ENCODE results near the gene QRICH1. TPM values are rescaled to one million over a fixed set of nuclear protein-coding genes. Genes with fewer than 3 reads are reported as not detected.

The QRICH1 gene
- total RNA-seq, 3 donors from 2014 or later: 73.1 to 115 (median 99.3) TPM

- TF ChIP-seq POLR2AphosphoS5 (IDR thresholded peaks at IDR 0.05) (no peak), POLR2A (IDR thresholded peaks at IDR 0.05) (no peak)
- TF ChIP-seq, protein P1, sequence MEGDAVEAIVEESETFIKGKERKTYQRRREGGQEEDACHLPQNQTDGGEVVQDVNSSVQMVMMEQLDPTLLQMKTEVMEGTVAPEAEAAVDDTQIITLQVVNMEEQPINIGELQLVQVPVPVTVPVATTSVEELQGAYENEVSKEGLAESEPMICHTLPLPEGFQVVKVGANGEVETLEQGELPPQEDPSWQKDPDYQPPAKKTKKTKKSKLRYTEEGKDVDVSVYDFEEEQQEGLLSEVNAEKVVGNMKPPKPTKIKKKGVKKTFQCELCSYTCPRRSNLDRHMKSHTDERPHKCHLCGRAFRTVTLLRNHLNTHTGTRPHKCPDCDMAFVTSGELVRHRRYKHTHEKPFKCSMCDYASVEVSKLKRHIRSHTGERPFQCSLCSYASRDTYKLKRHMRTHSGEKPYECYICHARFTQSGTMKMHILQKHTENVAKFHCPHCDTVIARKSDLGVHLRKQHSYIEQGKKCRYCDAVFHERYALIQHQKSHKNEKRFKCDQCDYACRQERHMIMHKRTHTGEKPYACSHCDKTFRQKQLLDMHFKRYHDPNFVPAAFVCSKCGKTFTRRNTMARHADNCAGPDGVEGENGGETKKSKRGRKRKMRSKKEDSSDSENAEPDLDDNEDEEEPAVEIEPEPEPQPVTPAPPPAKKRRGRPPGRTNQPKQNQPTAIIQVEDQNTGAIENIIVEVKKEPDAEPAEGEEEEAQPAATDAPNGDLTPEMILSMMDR (IDR thresholded peaks at IDR 0.05): no peak
- intact Hi-C loops (cut with DNase I; ENCODE audit: low total_unique reads): no loop called here
- Histone ChIP-seq H3K27ac (no peak overlapping the region), H3K4me1 (no peaks in the 10 kb centered on the region), H3K27me3 (no peaks in the 10 kb centered on the region), H3K36me3 (peaks cover 12% of the 10 kb centered on the region), H3K4me3 (no peak overlapping the region), H3K9me3 (no peaks in the 10 kb centered on the region)
- DNase-seq (ENCODE audit: low spot score in 2 of 2): no peak
Observed at GRCh38 chr3:49124991-49125670, 31.3 kb upstream of the QRICH1 start.

GRCh38 chr3:49124203-49124602, 30.3 kb upstream of the QRICH1 start:
- no peak for DNase-seq (ENCODE audit: low spot score in 2 of 2)
- TF ChIP-seq POLR2A (IDR thresholded peaks at IDR 0.05) (no peak), POLR2AphosphoS5 (IDR thresholded peaks at IDR 0.05) (no peak)
- TF ChIP-seq, protein P1 (IDR thresholded peaks at IDR 0.05): no peak
- intact Hi-C loops (cut with DNase I; ENCODE audit: low total_unique reads): no loop called here
- H3K9me3 ChIP-seq: no peaks in the 10 kb centered on the region
- peaks cover 7% of the 10 kb centered on the region in 2 donors for H3K4me1 ChIP-seq
- no peak overlapping the region for H3K27ac ChIP-seq
- peaks cover 12% of the 10 kb centered on the region for H3K36me3 ChIP-seq
- no peak overlapping the region for H3K4me3 ChIP-seq
- no peaks in the 10 kb centered on the region for H3K27me3 ChIP-seq

GRCh38 chr3:49123687-49124086, 29.8 kb upstream of the QRICH1 start:
- Histone ChIP-seq H3K27ac (no peak overlapping the region), H3K36me3 (peaks cover 12% of the 10 kb centered on the region), H3K4me3 (no peak overlapping the region), H3K9me3 (no peaks in the 10 kb centered on the region), H3K4me1 (peaks cover 8 to 11% of the 10 kb centered on the region in 2 donors), H3K27me3 (no peaks in the 10 kb centered on the region)
- no peak for TF ChIP-seq POLR2A (IDR thresholded peaks at IDR 0.05)
- TF ChIP-seq POLR2AphosphoS5 (IDR thresholded peaks at IDR 0.05): no peak
- TF ChIP-seq, protein P1 (IDR thresholded peaks at IDR 0.05): no peak
- intact Hi-C loops (cut with DNase I; ENCODE audit: low total_unique reads): no loop called here
- DNase-seq (ENCODE audit: low spot score in 2 of 2): no peak

DNA sequence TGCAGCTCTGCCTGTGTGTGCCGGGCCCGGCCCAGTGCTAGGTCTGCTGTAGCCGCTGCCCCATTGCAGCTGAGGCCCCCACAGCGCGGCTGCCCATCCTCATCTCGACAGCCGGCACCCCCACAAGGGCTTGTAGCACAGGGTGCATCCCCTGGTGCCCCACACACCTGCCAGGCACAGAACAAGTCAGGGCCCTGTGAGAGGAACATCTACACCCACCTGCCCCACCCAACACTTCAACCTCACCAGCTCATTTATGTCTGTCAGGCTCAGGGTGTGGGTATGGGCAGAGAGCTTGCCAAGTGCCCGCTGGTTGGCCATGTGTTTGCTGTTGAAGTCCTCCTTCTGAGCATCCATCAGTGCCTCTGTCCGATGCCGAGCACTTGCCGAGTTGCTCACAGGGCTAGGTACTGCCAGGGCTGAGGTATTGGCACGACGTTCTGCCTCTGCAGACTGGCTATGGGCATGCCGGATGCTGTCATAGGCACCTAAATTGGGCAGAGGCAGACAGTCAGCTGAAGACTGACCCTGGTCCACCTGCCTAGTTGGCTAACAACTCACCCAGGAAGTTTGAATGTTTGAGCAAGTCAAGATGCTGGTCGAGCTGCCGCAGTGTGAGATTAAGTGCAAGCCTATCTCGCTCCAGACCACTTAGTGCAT, 29.1 kb upstream of the QRICH1 start:
- DNase-seq (ENCODE audit: low spot score in 2 of 2): no peak
- H3K36me3 ChIP-seq: peaks cover 12% of the 10 kb centered on the region
- no peak overlapping the region for H3K27ac ChIP-seq
- intact Hi-C loops (cut with DNase I; ENCODE audit: low total_unique reads): no loop called here
- TF ChIP-seq POLR2A (IDR thresholded peaks at IDR 0.05): no peak
- TF ChIP-seq, protein P1 (IDR thresholded peaks at IDR 0.05): no peak
- no peak for TF ChIP-seq POLR2AphosphoS5 (IDR thresholded peaks at IDR 0.05)
- H3K4me3 ChIP-seq: no peak overlapping the region
- no peaks in the 10 kb centered on the region for H3K27me3 ChIP-seq
- no peaks in the 10 kb centered on the region for H3K9me3 ChIP-seq
- peaks cover 8 to 11% of the 10 kb centered on the region in 2 donors for H3K4me1 ChIP-seq

- Histone ChIP-seq H3K4me3 (no peak overlapping the region), H3K27ac (no peak overlapping the region), H3K36me3 (peaks cover 12% of the 10 kb centered on the region), H3K4me1 (peaks cover 8 to 11% of the 10 kb centered on the region in 2 donors), H3K9me3 (no peaks in the 10 kb centered on the region), H3K27me3 (no peaks in the 10 kb centered on the region)
- no peak for TF ChIP-seq POLR2AphosphoS5 (IDR thresholded peaks at IDR 0.05)
- no peak for TF ChIP-seq POLR2A (IDR thresholded peaks at IDR 0.05)
- TF ChIP-seq, protein P1 (IDR thresholded peaks at IDR 0.05): no peak
- intact Hi-C loops (cut with DNase I; ENCODE audit: low total_unique reads): no loop called here
- DNase-seq (ENCODE audit: low spot score in 2 of 2): no peak
Observed at GRCh38 chr3:49122451-49122850, 28.6 kb upstream of the QRICH1 start.

Data from breast epithelium (tissue), 4 donors.